ENCODE results near the gene SIDT2. TPM values are rescaled to one million over a fixed set of nuclear protein-coding genes. Genes with fewer than 3 reads are reported as not detected.

SIDT2 gene
- total RNA-seq, 2 experiments from 2014 or later = 18.3 to 37.7 TPM

DNA sequence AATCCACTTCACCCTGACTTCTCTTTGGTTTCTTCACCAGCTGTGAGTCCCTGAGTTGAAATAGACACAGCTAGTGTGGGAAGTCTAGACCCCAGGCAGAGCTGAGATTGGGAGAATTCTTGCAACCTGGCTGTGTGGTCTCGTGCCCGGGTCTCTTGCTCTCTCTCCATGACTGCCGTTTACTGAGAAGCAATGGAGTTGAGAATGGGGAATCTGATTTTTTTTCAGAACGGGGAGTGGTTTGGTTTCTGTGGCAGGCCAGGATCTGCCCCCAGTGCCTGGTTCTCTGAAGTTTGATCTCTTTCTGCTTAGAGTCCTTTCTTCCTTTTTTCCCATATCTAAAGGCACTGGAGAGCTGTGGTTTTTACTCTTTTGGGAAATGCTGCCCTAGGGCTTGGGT, 1.5 kb downstream of the SIDT2 start:
- H3K79me2 ChIP-seq (ENCODE audit: insufficient read depth, low read depth, low read length) = peaks cover 3% of the 10 kb centered on the region; the same call in 1 of the 2 replicates
- H3K4me3 ChIP-seq (ENCODE audit: low read depth, low read length, poor library complexity, severe bottlenecking) = peak overlapping the region; percentile 88
- intact Hi-C loops (cut with micrococcal nuclease; ENCODE audit: unreplicated experiment) = no loop called here
- H3K9me3 ChIP-seq (ENCODE audit: low read length) = no peaks in the 10 kb centered on the region
- H3K36me3 ChIP-seq (ENCODE audit: insufficient read depth, low read length) = peaks cover 15% of the 10 kb centered on the region; the same call in 1 of the 2 replicates
- ChIA-PET CTCF (ENCODE audit: unreplicated experiment) (interaction anchor here (1.2 to 1.9 kb wide), 4 partner anchors 36 to 389 kb away, joined by 4 to 8 read pairs (median 6); partner anchors contain the start of genes APOA5 and PAFAH1B2), POLR2A (interaction anchor here (0.5 to 5.2 kb wide), 15 partner anchors 10 to 396 kb away, joined by 3 to 30 read pairs (median 4); partner anchors contain the start of genes PCSK7, RNF214 and ZPR1)
- H2AFZ ChIP-seq (ENCODE audit: low read length) = peak overlapping the region; percentile 13; the same call in 1 of the 2 replicates
- BruUV-seq (replicated peaks) = no TSS peak
- TF ChIP-seq, protein P1, sequence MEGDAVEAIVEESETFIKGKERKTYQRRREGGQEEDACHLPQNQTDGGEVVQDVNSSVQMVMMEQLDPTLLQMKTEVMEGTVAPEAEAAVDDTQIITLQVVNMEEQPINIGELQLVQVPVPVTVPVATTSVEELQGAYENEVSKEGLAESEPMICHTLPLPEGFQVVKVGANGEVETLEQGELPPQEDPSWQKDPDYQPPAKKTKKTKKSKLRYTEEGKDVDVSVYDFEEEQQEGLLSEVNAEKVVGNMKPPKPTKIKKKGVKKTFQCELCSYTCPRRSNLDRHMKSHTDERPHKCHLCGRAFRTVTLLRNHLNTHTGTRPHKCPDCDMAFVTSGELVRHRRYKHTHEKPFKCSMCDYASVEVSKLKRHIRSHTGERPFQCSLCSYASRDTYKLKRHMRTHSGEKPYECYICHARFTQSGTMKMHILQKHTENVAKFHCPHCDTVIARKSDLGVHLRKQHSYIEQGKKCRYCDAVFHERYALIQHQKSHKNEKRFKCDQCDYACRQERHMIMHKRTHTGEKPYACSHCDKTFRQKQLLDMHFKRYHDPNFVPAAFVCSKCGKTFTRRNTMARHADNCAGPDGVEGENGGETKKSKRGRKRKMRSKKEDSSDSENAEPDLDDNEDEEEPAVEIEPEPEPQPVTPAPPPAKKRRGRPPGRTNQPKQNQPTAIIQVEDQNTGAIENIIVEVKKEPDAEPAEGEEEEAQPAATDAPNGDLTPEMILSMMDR (conservative IDR thresholded peaks at IDR 0.05; ENCODE audit: low read length) = no peak
- no peak for TF ChIP-seq EZH2phosphoT487 (IDR thresholded peaks at IDR 0.05; ENCODE audit: borderline replicate concordance, low read depth, low read length)
- H3K4me2 ChIP-seq (ENCODE audit: low read length) = peak overlapping the region; percentile 86
- H3K9me2 ChIP-seq (ENCODE audit: insufficient read depth, low read length) = no peaks in the 10 kb centered on the region
- H4K20me1 ChIP-seq (ENCODE audit: insufficient read depth, low read length) = no peaks in the 10 kb centered on the region
- no peak for DNase-seq (ENCODE audit: low spot score)
- H3K27ac ChIP-seq (ENCODE audit: low read depth, low read length, poor library complexity, severe bottlenecking) = peak overlapping the region; percentile 52
- peaks cover 30% of the 10 kb centered on the region for H3K4me1 ChIP-seq (ENCODE audit: insufficient read depth, low read length, poor library complexity, severe bottlenecking)

- CTCF ChIA-PET (ENCODE audit: unreplicated experiment) = interaction anchor here (0.7 to 1.4 kb wide), 4 partner anchors 20 to 390 kb away, joined by 3 to 6 read pairs (median 4); partner anchors contain the start of gene APOA5
- no TSS peak for BruUV-seq (replicated peaks)
- DNase-seq (ENCODE audit: low spot score) = peak; percentile 89
- POLR2A ChIA-PET = interaction anchor here (0.6 to 5.2 kb wide), 13 partner anchors 10 to 397 kb away, joined by 3 to 30 read pairs (median 4); partner anchors contain the start of genes PCSK7, RNF214 and ZPR1
- H3K9me3 ChIP-seq (ENCODE audit: low read length) = no peaks in the 10 kb centered on the region
- H3K4me1 ChIP-seq (ENCODE audit: insufficient read depth, low read length, poor library complexity, severe bottlenecking) = peaks cover 39% of the 10 kb centered on the region
- peak overlapping the region; percentile 86 for H3K4me2 ChIP-seq (ENCODE audit: low read length)
- H3K36me3 ChIP-seq (ENCODE audit: insufficient read depth, low read length) = peaks cover 15% of the 10 kb centered on the region; the same call in 1 of the 2 replicates
- no peak for TF ChIP-seq EZH2phosphoT487 (IDR thresholded peaks at IDR 0.05; ENCODE audit: borderline replicate concordance, low read depth, low read length)
- TF ChIP-seq, protein P1 (conservative IDR thresholded peaks at IDR 0.05; ENCODE audit: low read length) = peak; percentile 79
- peaks cover 3% of the 10 kb centered on the region; the same call in 1 of the 2 replicates for H3K79me2 ChIP-seq (ENCODE audit: insufficient read depth, low read depth, low read length)
- H3K27ac ChIP-seq (ENCODE audit: low read depth, low read length, poor library complexity, severe bottlenecking) = no peak overlapping the region
- H4K20me1 ChIP-seq (ENCODE audit: insufficient read depth, low read length) = no peaks in the 10 kb centered on the region
- H2AFZ ChIP-seq (ENCODE audit: low read length) = peak overlapping the region; percentile 62
- intact Hi-C loops (cut with micrococcal nuclease; ENCODE audit: unreplicated experiment) = loop anchor here (1.0 kb wide), 2 partner anchors 45 to 390 kb away; partner anchors contain the start of gene APOA5
- no peaks in the 10 kb centered on the region for H3K9me2 ChIP-seq (ENCODE audit: insufficient read depth, low read length)
- peak overlapping the region; percentile 24 for H3K4me3 ChIP-seq (ENCODE audit: low read depth, low read length, poor library complexity, severe bottlenecking)
Observed at GRCh38 chr11:117180661-117181585, 2.4 kb downstream of the SIDT2 start.

All from OCI-LY7 (cell line).